LNCAP (cell line): Measurements from ENCODE around the gene HHLA2.

Source experiments
- TF ChIP-seq, protein P1 (sequence below): fragments of 450-650 bp; IDR thresholded peaks from 2 replicates; pipeline ENCODE4 v1.5.1; 2017; ENCODE audit warnings: mild to moderate bottlenecking

Gene HHLA2

DNA sequence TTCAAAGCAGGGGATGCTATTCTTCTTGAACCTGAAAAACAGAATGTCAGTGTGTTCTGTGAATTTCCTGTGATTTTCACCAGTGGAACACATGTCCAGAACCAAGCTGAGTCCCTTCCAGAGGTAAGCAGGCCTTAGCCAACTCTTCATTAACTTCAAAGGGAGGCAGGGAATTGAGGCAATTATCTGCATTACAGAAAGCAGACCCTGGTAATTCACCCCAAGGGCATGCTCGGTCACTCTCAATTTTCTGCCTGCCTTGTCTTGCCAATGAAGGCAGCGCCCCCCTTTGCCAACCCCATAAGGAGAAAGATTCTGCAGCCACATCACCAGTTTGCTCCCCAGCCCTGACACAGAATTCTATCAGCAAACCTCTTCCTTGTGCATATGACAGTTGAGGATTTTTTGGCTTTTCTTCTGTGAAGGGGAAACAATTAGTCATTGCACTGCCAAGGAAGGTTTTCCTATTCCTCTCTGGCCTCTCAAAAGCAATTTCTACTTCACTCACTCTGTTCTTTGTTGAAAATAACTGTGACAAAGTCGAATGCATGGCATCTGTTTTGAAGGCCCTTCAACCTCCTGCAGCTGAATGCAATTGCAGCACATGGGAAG lies 85.3 kb downstream of the HHLA2 start:
- TF ChIP-seq, protein P1, sequence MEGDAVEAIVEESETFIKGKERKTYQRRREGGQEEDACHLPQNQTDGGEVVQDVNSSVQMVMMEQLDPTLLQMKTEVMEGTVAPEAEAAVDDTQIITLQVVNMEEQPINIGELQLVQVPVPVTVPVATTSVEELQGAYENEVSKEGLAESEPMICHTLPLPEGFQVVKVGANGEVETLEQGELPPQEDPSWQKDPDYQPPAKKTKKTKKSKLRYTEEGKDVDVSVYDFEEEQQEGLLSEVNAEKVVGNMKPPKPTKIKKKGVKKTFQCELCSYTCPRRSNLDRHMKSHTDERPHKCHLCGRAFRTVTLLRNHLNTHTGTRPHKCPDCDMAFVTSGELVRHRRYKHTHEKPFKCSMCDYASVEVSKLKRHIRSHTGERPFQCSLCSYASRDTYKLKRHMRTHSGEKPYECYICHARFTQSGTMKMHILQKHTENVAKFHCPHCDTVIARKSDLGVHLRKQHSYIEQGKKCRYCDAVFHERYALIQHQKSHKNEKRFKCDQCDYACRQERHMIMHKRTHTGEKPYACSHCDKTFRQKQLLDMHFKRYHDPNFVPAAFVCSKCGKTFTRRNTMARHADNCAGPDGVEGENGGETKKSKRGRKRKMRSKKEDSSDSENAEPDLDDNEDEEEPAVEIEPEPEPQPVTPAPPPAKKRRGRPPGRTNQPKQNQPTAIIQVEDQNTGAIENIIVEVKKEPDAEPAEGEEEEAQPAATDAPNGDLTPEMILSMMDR = no peak

DNA sequence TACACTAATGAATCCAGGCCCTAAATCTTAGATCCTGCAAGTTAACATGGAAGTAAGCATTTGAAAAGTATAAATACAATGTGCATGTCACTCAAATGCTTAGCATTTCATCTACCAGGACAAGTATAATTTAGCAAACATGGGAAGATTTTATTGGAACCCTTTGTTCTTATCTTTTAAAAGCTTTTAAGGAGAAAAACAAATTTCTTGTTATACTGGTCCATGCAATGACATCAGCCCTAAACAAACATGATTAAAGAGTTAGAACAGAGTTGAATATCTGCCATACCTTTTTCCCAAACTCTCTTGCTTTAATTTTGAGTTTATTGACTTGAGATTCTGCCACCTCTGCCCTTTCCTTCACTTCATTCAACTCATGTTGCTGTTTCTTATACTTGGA lies 87.0 kb downstream of the HHLA2 start:
- TF ChIP-seq, protein P1 = no peak

- TF ChIP-seq, protein P1 = no peak
Measured at GRCh38 chr3:108387063-108387462, 90.7 kb downstream of the HHLA2 start.

- TF ChIP-seq, protein P1 = no peak
Measured at GRCh38 chr3:108388136-108389132, 92.1 kb downstream of the HHLA2 start.

GRCh38 chr3:108389372-108389771 lies 93.0 kb downstream of the HHLA2 start:
- TF ChIP-seq, protein P1 = no peak

DNA sequence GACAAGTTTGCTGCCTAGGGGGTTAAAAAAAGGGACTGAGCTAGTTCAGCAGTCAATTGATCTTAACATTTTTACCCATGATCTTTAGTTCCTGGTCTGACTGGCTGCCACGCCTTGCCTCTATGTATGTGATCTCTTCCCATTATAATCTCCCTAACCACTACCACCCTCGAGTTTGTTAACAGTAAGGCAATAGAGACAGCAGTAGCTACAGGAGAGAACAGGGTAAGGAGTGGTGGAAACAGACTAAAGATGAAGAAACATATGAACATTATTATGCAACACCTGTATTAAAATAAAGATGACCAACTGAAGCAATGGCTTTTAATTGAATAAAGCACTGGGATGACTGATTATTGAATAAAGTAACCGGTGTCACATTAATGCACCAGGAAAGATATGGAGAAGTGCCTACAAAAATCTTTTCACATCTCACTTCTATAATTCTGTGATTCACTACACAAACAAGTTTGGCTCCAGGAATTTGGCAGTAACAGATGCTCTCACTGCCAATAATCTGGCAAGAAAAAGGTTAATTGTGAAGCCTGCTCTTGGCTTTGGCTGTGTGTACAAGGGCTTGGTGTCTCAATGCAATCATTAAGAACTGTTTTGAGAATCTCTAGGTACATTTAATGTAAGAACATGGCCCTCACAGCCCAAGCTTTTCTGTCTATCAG lies 95.7 kb downstream of the HHLA2 start:
- TF ChIP-seq, protein P1 = no peak

- TF ChIP-seq, protein P1 = no peak
Measured at GRCh38 chr3:108393128-108393900, 97.0 kb downstream of the HHLA2 start.
